ENCODE results near the gene AKIRIN2.

Gene AKIRIN2

DNA sequence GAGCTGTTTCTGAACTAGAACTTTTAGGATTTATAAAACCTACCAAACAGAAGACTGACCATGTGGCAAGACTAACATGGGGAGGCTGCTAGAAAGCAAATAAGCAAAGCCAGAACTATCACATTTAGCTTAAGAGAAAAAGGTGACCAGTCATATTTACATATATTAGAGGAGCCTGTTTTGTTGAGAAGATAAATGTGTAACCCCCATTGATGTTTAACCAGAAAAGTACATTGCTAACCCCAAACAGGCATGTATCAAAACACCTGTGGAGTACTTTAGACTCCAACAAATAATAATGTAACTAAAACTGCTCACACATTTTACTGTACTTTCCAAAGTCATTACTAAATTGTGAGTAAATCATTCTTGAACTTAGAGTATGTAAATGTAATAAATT lies 35.0 kb downstream of the AKIRIN2 start:
- no peak overlapping the region for H3K4me3 ChIP-seq (ENCODE audit: low read depth, low read length)
- no peak overlapping the region for H2AFZ ChIP-seq (ENCODE audit: low read length, unreplicated experiment)
- no peaks in the 10 kb centered on the region for H3K27me3 ChIP-seq (ENCODE audit: insufficient read depth, low read length)
- no peak overlapping the region for H3K27ac ChIP-seq (ENCODE audit: low read depth, low read length)
- H3K36me3 ChIP-seq (ENCODE audit: insufficient read depth, low read length) = peaks cover 26% of the 10 kb centered on the region
- H3K4me1 ChIP-seq (ENCODE audit: control insufficient read depth, insufficient read depth, low read length, unreplicated experiment) = peaks cover 3% of the 10 kb centered on the region
- no peaks in the 10 kb centered on the region for H3K79me2 ChIP-seq (ENCODE audit: control insufficient read depth, insufficient read depth, low read length, unreplicated experiment)

DNA sequence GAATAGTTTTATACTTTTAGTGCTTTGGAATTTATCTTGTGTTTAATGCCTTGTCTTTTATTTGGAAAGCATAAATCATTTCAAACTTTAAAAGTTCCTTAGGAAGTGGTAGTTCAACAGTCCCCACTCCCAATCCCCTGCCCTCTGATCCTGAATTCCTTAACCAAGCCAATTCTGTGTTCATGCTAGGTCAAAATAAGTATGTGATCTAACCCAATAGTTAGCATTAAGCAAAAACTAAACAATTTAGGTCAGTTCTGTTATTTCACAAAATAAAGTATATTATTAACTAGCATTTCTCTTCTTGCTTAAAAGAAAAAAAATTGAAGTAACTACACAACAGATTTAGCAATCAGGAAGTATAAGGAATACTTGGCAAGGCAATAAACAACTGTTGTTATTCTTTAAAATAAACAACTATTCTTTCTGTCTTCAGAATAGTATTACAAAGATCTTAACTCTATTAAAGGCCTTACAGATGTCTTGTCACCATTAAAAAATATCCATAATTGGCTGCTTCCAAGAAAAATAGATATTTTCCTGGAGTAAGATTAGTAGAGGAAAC lies 37.0 kb downstream of the AKIRIN2 start:
- Histone ChIP-seq H3K4me1 (ENCODE audit: control insufficient read depth, insufficient read depth, low read length, unreplicated experiment) (peaks cover 21% of the 10 kb centered on the region), H3K4me3 (ENCODE audit: low read depth, low read length) (no peak overlapping the region), H3K27ac (ENCODE audit: low read depth, low read length) (no peak overlapping the region), H3K79me2 (ENCODE audit: control insufficient read depth, insufficient read depth, low read length, unreplicated experiment) (no peaks in the 10 kb centered on the region), H3K36me3 (ENCODE audit: insufficient read depth, low read length) (peaks cover 17% of the 10 kb centered on the region), H2AFZ (ENCODE audit: low read length, unreplicated experiment) (no peak overlapping the region), H3K27me3 (ENCODE audit: insufficient read depth, low read length) (no peaks in the 10 kb centered on the region)

DNA sequence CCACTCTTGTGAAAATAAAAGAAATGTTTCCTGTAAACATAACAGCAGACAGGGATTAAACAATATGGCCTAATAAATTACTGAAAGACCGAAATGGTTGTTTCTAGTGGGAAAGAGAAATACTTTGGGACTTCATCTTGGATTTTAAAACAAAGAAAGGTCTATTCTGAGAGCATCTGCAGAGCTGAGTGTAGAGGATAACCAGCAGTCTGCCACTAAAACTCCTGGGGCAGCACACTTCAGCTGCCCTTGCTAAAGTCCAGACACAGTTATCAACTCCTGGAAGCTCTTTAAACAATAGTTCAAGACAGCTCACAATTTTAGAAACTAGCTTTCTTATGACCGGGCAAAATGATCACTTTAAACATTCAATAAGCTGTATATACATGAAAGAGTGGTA lies 38.6 kb downstream of the AKIRIN2 start:
- H3K36me3 ChIP-seq (ENCODE audit: insufficient read depth, low read length) = peaks cover 20% of the 10 kb centered on the region
- H3K27ac ChIP-seq (ENCODE audit: low read depth, low read length) = no peak overlapping the region
- H3K27me3 ChIP-seq (ENCODE audit: insufficient read depth, low read length) = no peaks in the 10 kb centered on the region
- H3K4me3 ChIP-seq (ENCODE audit: low read depth, low read length) = no peak overlapping the region
- H3K4me1 ChIP-seq (ENCODE audit: control insufficient read depth, insufficient read depth, low read length, unreplicated experiment) = peaks cover 26% of the 10 kb centered on the region
- H2AFZ ChIP-seq (ENCODE audit: low read length, unreplicated experiment) = no peak overlapping the region
- H3K79me2 ChIP-seq (ENCODE audit: control insufficient read depth, insufficient read depth, low read length, unreplicated experiment) = no peaks in the 10 kb centered on the region

DNA sequence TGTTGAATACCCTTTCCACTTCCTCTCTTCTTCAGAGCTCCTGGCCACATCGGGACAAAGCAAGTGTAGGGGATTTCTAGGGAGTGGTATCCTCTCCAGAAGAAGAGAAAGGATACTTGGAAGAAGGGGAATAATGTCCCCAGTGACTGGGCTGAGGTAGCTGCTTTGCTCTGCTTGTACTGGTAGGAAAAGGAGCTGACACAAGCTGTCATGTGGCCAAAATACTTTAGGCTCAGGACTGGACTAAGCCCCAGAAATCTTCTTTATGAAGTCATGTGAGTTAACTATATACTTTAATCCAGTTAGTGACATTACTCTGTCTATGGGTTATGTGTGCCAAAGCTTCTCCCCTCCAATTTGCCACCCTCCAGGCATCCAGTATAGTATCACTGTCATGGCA lies 40.5 kb downstream of the AKIRIN2 start:
- no peaks in the 10 kb centered on the region for H3K27me3 ChIP-seq (ENCODE audit: insufficient read depth, low read length)
- H3K4me1 ChIP-seq (ENCODE audit: control insufficient read depth, insufficient read depth, low read length, unreplicated experiment) = peaks cover 35% of the 10 kb centered on the region
- H3K27ac ChIP-seq (ENCODE audit: low read depth, low read length) = peak overlapping the region; percentile 82; the same call in 1 of the 2 replicates
- peaks cover 18% of the 10 kb centered on the region for H3K36me3 ChIP-seq (ENCODE audit: insufficient read depth, low read length)
- H2AFZ ChIP-seq (ENCODE audit: low read length, unreplicated experiment) = no peak overlapping the region
- no peak overlapping the region for H3K4me3 ChIP-seq (ENCODE audit: low read depth, low read length)
- H3K79me2 ChIP-seq (ENCODE audit: control insufficient read depth, insufficient read depth, low read length, unreplicated experiment) = no peaks in the 10 kb centered on the region

DNA sequence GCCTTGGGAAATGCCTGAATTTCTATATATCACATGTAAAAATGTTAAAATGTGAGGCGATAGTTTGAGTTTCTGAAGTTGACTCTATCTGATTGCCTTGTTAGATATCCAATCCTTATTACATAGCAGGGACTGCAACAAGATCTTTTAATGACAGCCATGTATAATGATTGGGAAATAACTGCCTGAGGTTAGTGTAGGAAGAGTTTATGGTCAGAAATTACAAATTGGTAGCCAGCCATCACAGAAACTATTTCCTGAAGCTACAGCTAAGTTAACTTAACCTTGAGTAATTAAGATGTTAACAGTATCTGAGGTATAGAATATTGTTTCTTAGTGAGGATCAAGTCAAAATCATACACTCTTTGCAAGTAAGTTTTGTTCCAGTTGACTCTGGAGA lies 41.0 kb downstream of the AKIRIN2 start:
- Histone ChIP-seq H3K36me3 (ENCODE audit: insufficient read depth, low read length) (peaks cover 18% of the 10 kb centered on the region), H3K4me3 (ENCODE audit: low read depth, low read length) (no peak overlapping the region), H3K4me1 (ENCODE audit: control insufficient read depth, insufficient read depth, low read length, unreplicated experiment) (peaks cover 35% of the 10 kb centered on the region), H2AFZ (ENCODE audit: low read length, unreplicated experiment) (no peak overlapping the region), H3K27me3 (ENCODE audit: insufficient read depth, low read length) (no peaks in the 10 kb centered on the region), H3K79me2 (ENCODE audit: control insufficient read depth, insufficient read depth, low read length, unreplicated experiment) (no peaks in the 10 kb centered on the region), H3K27ac (ENCODE audit: low read depth, low read length) (peak overlapping the region; percentile 82)

DNA sequence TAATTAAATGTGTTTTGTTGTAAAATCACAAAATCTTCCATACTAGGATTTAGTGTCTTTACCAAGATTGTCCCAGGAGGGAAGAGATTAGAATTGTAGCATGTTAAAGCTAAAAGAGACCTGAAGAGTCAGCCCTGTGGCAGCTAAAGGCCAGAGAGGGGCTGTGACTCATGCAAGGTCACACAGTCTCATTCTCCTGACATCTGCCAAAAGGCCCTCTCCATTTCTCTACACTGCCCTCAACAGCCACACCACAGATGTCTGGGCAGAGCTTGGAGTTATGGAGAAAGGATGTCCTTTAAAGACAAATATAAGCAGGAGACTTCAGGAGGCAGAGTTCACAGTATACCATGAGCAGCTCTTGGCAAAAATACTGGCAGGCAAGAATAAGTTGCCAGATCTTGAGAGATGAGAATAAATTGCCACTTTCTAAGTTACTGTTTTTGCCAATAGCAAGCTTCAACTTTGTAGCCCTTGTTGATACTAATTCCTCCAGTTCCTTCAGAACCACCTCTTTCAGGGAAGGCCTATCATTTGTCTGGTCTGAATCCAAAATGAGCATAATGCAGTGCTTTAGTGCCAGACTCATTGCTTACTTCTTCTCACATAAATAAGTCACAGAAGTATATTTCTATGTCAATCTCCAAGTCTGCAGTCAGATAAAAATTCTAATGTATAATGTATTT lies 41.7 kb downstream of the AKIRIN2 start:
- peaks cover 18% of the 10 kb centered on the region for H3K36me3 ChIP-seq (ENCODE audit: insufficient read depth, low read length)

DNA sequence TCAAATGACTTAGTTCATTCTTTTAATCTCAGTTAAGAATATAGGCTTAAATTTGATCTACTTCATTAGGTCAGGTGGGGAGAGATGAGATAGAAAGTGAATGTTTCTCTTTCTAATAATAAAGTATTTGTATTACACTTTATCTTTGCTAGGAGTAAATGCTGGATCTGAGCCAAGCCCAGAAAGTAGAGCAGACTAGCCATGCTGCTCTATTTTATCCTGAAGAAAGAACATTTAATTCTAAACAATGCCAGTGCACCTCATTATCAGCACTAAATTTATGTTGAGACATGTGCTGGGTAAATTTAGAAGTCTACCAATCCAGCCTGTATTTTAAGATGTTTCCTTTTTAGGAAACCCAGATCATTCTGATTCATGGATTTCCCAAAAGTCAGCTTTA lies 43.5 kb downstream of the AKIRIN2 start:
- no peak overlapping the region for H3K27ac ChIP-seq (ENCODE audit: low read depth, low read length)
- no peak overlapping the region for H2AFZ ChIP-seq (ENCODE audit: low read length, unreplicated experiment)
- H3K36me3 ChIP-seq (ENCODE audit: insufficient read depth, low read length) = peaks cover 15% of the 10 kb centered on the region
- H3K27me3 ChIP-seq (ENCODE audit: insufficient read depth, low read length) = no peaks in the 10 kb centered on the region
- H3K79me2 ChIP-seq (ENCODE audit: control insufficient read depth, insufficient read depth, low read length, unreplicated experiment) = no peaks in the 10 kb centered on the region
- H3K4me1 ChIP-seq (ENCODE audit: control insufficient read depth, insufficient read depth, low read length, unreplicated experiment) = peaks cover 46% of the 10 kb centered on the region
- no peak overlapping the region for H3K4me3 ChIP-seq (ENCODE audit: low read depth, low read length)

More for the DNA sequence above, 41.7 kb downstream of the AKIRIN2 start:
- Histone ChIP-seq H3K27ac (ENCODE audit: low read depth, low read length) (peak overlapping the region; percentile 82), H3K4me3 (ENCODE audit: low read depth, low read length) (peak overlapping the region; percentile 37; the same call in 1 of the 2 replicates), H3K4me1 (ENCODE audit: control insufficient read depth, insufficient read depth, low read length, unreplicated experiment) (peaks cover 35% of the 10 kb centered on the region), H3K27me3 (ENCODE audit: insufficient read depth, low read length) (no peaks in the 10 kb centered on the region), H3K79me2 (ENCODE audit: control insufficient read depth, insufficient read depth, low read length, unreplicated experiment) (no peaks in the 10 kb centered on the region), H2AFZ (ENCODE audit: low read length, unreplicated experiment) (no peak overlapping the region)

DNA sequence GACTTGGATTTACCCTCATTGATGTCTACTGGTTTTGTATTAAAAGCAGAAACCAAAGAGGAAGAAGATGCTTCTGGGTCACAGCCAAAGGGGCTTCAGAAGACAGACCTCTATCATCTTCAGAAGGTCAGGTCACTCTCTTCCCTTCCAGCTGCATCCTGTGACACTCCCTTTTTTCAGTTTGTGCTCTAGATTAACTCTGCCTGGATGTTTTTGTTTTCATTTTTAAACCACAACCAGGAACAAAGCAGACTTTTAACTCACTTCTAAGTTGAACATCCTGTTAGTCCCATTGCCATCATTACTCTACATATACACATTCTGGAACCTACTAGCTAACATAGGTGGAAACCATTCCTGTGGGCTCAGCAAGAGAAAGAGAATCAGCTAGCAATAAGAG lies 45.2 kb downstream of the AKIRIN2 start:
- H3K27me3 ChIP-seq (ENCODE audit: insufficient read depth, low read length) = no peaks in the 10 kb centered on the region
- no peak overlapping the region for H2AFZ ChIP-seq (ENCODE audit: low read length, unreplicated experiment)
- peaks cover 46% of the 10 kb centered on the region for H3K4me1 ChIP-seq (ENCODE audit: control insufficient read depth, insufficient read depth, low read length, unreplicated experiment)
- peaks cover 13% of the 10 kb centered on the region; the same call in 1 of the 2 replicates for H3K36me3 ChIP-seq (ENCODE audit: insufficient read depth, low read length)
- H3K4me3 ChIP-seq (ENCODE audit: low read depth, low read length) = no peak overlapping the region
- H3K79me2 ChIP-seq (ENCODE audit: control insufficient read depth, insufficient read depth, low read length, unreplicated experiment) = no peaks in the 10 kb centered on the region
- no peak overlapping the region for H3K27ac ChIP-seq (ENCODE audit: low read depth, low read length)

DNA sequence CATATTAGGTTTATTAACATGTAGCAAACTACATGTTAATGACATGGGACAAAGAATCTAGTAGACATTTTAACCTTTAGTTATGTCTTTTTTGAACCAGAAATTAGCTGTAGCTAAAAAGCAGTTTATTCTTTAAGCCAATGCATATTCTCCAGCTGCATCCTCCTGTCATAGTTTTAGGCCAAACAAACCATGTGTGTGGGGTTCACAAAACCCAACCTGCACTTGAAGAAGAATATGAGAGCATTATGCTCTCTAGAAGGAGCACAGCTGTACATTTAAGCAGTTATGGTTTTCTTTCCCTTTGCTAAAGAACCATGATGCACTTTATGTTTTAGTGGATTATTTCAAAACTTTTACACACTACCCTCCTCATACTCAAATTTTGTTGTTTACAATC lies 46.2 kb downstream of the AKIRIN2 start:
- no peak overlapping the region for H2AFZ ChIP-seq (ENCODE audit: low read length, unreplicated experiment)
- no peak overlapping the region for H3K27ac ChIP-seq (ENCODE audit: low read depth, low read length)
- H3K4me3 ChIP-seq (ENCODE audit: low read depth, low read length) = no peak overlapping the region
- no peaks in the 10 kb centered on the region for H3K79me2 ChIP-seq (ENCODE audit: control insufficient read depth, insufficient read depth, low read length, unreplicated experiment)
- H3K36me3 ChIP-seq (ENCODE audit: insufficient read depth, low read length) = peaks cover 9% of the 10 kb centered on the region; the same call in 1 of the 2 replicates
- H3K4me1 ChIP-seq (ENCODE audit: control insufficient read depth, insufficient read depth, low read length, unreplicated experiment) = peaks cover 36% of the 10 kb centered on the region
- H3K27me3 ChIP-seq (ENCODE audit: insufficient read depth, low read length) = no peaks in the 10 kb centered on the region

DNA sequence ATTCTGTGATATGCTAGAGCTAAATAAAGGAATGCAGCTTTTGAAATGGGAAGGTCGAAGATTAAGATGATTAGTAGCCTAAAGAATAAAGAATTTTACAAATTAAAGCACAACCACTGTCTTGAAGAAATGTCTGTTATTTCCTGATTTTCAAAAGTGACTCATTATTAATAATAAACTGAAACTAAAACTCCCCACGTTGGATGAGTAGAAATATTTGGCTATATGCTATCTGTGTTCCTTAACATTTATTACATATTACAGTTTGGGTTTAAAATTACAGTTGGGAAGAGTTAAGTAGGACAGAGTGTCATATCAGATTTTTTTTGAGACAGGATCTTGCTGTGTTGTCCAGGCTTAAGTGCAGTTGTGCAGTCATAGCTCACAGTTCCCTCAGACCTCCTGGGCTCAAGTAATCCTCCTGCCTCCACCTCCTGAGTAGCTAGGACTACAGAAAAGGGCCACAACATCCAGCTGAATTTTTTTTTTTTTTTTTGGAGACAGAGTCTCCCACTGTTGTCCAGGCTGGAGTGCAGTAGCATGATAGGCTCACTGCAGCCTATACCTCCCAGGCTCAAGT lies 47.1 kb downstream of the AKIRIN2 start:
- H3K4me3 ChIP-seq (ENCODE audit: low read depth, low read length) = no peak overlapping the region

DNA sequence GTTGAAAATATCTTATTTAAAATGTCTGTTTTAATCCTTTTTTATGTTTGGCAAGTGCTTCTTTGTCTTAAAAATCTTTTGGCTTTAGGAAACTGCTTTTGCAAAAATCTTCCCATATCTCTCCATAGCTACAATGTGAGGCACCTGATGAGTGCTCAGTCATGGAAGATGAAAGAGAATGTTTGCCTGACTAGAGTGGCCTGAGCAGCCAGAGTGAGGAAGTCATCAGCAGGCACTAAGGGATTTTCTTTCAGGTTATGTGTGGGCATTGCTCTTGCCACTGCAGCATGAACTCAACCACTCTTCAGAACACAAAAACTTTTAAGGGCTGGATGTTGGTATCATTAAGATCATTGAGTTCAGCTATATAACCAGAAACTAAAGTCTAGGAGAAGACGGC lies 47.9 kb downstream of the AKIRIN2 start:
- Histone ChIP-seq H3K79me2 (ENCODE audit: control insufficient read depth, insufficient read depth, low read length, unreplicated experiment) (no peaks in the 10 kb centered on the region), H3K27me3 (ENCODE audit: insufficient read depth, low read length) (no peaks in the 10 kb centered on the region), H3K27ac (ENCODE audit: low read depth, low read length) (no peak overlapping the region), H2AFZ (ENCODE audit: low read length, unreplicated experiment) (no peak overlapping the region), H3K4me1 (ENCODE audit: control insufficient read depth, insufficient read depth, low read length, unreplicated experiment) (peaks cover 20% of the 10 kb centered on the region), H3K4me3 (ENCODE audit: low read depth, low read length) (no peak overlapping the region), H3K36me3 (ENCODE audit: insufficient read depth, low read length) (peaks cover 9% of the 10 kb centered on the region; the same call in 1 of the 2 replicates)

More for the DNA sequence above, 47.1 kb downstream of the AKIRIN2 start:
- Histone ChIP-seq H3K4me1 (ENCODE audit: control insufficient read depth, insufficient read depth, low read length, unreplicated experiment) (peaks cover 28% of the 10 kb centered on the region), H3K79me2 (ENCODE audit: control insufficient read depth, insufficient read depth, low read length, unreplicated experiment) (no peaks in the 10 kb centered on the region), H3K27ac (ENCODE audit: low read depth, low read length) (peak overlapping the region; percentile 14), H3K36me3 (ENCODE audit: insufficient read depth, low read length) (peaks cover 9% of the 10 kb centered on the region; the same call in 1 of the 2 replicates), H2AFZ (ENCODE audit: low read length, unreplicated experiment) (no peak overlapping the region), H3K27me3 (ENCODE audit: insufficient read depth, low read length) (no peaks in the 10 kb centered on the region)

Measured in ACC112 (cell line).